ENCODE measurements around the gene ADAMTSL1. TPM values are rescaled to one million over a fixed set of nuclear protein-coding genes. Genes with fewer than 3 reads are reported as not detected.
"Not testable (repeated sequence)": the region's sequence is repeated elsewhere in the genome, so short reads cannot be mapped to it uniquely, and the experiment has no call there.

Gene ADAMTSL1
- total and polyA plus RNA-seq, 5 experiments from 2014 or later, result not detected

DNA sequence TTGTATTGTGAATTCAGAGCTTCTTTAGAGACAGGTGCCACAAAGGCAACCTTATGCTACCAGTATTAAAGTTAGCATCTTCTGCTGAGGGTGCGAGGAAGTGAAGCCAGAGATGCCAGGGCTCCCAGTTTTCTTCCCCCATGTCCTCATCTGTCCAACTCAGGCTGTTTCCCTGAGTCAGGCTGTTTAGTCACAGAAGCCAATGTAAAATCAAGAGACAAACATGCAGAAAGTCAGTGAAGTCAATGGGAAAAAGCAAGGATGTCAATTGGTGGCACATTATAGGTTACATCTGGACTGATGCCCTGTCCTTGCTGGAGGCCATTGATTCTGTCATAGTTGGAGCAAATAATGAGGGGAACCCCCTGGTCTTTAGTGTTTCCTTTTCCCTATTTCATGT lies 390.6 kb downstream of the ADAMTSL1 start:
- Mint-ChIP-seq H3K27me3 (peaks cover 0 to 7% (median 2%) of the 10 kb centered on the region in 5 donors), H3K36me3 (peaks cover 0 to 4% (median 0%) of the 10 kb centered on the region in 3 donors), H3K9me3 (peaks cover 3 to 17% (median 8%) of the 10 kb centered on the region in 9 donors), H3K4me3 (no peak overlapping the region), H3K27ac (no peak overlapping the region), H3K4me1 (no peaks in the 10 kb centered on the region)
- no peak for DNase-seq
- ATAC-seq, result no peak
- POLR2A ChIA-PET, result no interaction called here

DNA sequence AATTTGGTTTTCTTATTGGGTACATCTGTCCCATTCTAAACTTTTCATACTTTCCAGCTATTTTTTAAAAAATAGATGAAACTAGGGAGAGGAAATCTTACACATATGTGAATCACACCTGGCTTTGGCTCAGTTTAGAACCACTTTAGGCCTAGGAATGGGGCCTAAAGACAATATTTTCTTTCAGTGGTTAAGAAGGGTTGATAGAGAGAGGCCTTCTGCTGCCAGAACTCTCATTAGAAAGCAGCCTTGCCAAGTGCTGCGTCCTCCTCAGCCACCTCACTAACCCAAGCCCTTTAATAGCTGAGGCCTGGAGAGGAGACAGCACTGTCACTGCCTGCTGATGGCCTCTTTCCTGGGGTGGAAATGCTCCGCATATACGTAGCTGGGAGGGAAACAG lies 391.6 kb downstream of the ADAMTSL1 start:
- no peak for DNase-seq
- ATAC-seq, result no peak
- H3K4me3 Mint-ChIP-seq, result no peak overlapping the region
- H3K9me3 Mint-ChIP-seq, result peaks cover 9 to 28% (median 14%) of the 10 kb centered on the region in 9 donors
- no peak overlapping the region for H3K27ac Mint-ChIP-seq
- peaks cover 0 to 8% (median 0%) of the 10 kb centered on the region in 3 donors for H3K36me3 Mint-ChIP-seq
- H3K27me3 Mint-ChIP-seq, result peaks cover 0 to 7% (median 2%) of the 10 kb centered on the region in 5 donors
- H3K4me1 Mint-ChIP-seq, result no peaks in the 10 kb centered on the region
- POLR2A ChIA-PET, result no interaction called here

DNA sequence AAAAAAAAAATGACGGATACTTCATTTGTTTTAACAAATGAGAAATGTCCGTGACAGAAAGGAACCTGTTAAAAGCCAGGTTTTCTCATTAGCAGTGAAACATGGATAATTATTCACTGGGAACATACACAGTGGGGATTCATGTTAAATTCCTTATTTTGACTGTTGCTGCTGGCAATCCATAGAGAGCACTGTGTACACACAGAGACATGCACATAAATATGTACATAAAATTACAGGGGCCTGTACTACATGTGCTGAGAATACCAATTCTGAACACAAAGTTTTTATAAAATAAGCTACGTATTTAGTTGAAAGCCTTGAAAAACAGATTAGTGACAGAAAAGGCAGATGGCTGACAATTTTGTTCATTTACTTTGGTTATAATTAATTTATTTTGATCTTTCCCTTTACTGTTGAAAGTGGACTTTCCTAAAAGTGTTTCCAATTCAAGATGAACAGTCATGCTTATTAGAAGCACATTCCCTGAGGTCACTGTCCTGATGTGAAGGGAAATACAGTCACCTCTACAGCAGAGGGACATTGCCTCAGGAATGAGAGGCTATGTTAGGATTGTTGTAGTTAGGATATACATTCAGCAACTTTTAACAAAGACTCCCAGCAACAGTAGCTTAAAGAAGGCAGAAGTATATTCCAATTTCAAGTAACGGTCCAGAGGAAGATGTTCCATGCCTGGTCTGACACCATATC lies 392.3 kb downstream of the ADAMTSL1 start:
- H3K4me1 Mint-ChIP-seq, result no peaks in the 10 kb centered on the region
- peaks cover 0 to 8% (median 2%) of the 10 kb centered on the region in 5 donors for H3K27me3 Mint-ChIP-seq
- H3K36me3 Mint-ChIP-seq, result peaks cover 0 to 10% (median 0%) of the 10 kb centered on the region in 3 donors
- peaks cover 12 to 35% (median 18%) of the 10 kb centered on the region in 9 donors for H3K9me3 Mint-ChIP-seq
- ATAC-seq (no peak), DNase-seq (no peak)
- H3K4me3 Mint-ChIP-seq, result no peak overlapping the region
- POLR2A ChIA-PET, result no interaction called here
- H3K27ac Mint-ChIP-seq, result no peak overlapping the region

DNA sequence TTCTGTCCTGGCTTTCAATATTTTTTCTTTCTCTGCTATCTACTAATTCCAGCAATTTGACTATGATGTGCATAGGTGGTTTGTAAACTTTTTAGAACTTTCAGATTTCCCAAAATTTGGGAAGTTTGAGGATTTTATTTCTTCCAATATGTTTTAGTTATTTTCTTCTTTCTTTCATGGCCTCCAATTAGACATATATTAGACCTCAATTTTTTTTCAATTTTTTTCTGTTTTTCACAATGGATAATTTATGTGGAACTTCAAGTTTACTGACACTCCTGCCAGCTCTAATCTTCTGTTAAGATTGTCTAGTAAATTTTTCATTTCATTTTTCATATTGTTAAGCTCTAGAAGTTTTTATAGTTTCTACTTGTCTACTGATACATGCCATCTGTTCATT lies 395.8 kb downstream of the ADAMTSL1 start:
- no peak for DNase-seq
- no peak overlapping the region for H3K4me3 Mint-ChIP-seq
- H3K36me3 Mint-ChIP-seq, result peaks cover 0 to 22% (median 0%) of the 10 kb centered on the region in 3 donors
- H3K27me3 Mint-ChIP-seq, result peaks cover 0 to 12% (median 2%) of the 10 kb centered on the region in 5 donors
- POLR2A ChIA-PET, result no interaction called here
- H3K9me3 Mint-ChIP-seq, result peaks cover 12 to 52% (median 31%) of the 10 kb centered on the region in 9 donors
- no peaks in the 10 kb centered on the region for H3K4me1 Mint-ChIP-seq
- no peak for ATAC-seq
- H3K27ac Mint-ChIP-seq, result no peak overlapping the region

DNA sequence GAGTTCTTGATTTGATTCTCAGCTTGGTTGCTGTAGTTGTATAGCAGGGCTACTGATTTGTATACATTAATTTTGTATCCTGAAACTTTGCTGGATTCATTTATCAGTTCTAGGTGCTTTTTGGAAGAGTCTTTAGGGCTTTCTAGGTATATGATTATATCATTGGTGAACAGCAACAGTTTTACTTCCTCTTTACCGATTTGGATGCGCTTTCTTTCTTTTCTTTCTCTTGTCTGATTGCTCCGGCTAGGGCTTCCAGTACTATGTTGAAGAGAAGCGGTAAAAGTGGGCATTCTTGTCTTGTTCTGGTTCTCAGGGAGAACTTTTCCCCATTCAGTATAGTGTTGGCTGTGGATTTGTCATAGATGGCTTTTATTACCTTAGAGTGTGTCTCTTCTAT lies 400.1 kb downstream of the ADAMTSL1 start:
- POLR2A ChIA-PET, result no interaction called here
- no peak for DNase-seq
- no peak overlapping the region for H3K27ac Mint-ChIP-seq
- H3K27me3 Mint-ChIP-seq, result peaks cover 4 to 45% (median 19%) of the 10 kb centered on the region in 5 donors
- no peak overlapping the region for H3K4me3 Mint-ChIP-seq
- ATAC-seq, result no peak
- peaks cover 0 to 29% (median 0%) of the 10 kb centered on the region in 3 donors for H3K36me3 Mint-ChIP-seq
- H3K9me3 Mint-ChIP-seq, result peaks cover 14 to 62% (median 31%) of the 10 kb centered on the region in 9 donors
- no peaks in the 10 kb centered on the region for H3K4me1 Mint-ChIP-seq

DNA sequence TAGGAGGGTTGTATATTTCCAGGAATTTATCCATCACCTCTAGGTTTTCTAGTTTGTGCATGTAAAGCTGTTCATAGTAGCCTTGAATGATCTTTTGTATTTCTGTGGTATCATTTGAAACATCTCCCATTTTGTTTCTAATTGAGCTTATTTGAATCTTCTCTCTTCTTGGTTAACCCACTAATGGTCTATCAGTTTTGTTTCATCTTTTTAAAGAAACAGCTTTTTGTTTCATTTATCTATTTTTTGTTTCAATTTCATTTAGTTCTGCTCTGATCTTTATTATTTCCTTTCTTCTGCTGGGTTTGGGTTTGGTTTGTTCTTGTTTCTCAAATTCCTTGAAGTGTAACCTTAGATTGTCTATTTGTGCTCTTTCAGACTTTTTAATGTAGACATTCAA lies 401.0 kb downstream of the ADAMTSL1 start:
- H3K4me3 Mint-ChIP-seq, H3K27ac Mint-ChIP-seq, POLR2A ChIA-PET, H3K4me1 Mint-ChIP-seq, DNase-seq, ATAC-seq: not testable (repeated sequence)
- Mint-ChIP-seq H3K9me3 (peaks cover 10 to 57% (median 22%) of the 10 kb centered on the region in 9 donors), H3K36me3 (peaks cover 0 to 20% (median 0%) of the 10 kb centered on the region in 3 donors), H3K27me3 (peaks cover 4 to 50% (median 21%) of the 10 kb centered on the region in 5 donors)

DNA sequence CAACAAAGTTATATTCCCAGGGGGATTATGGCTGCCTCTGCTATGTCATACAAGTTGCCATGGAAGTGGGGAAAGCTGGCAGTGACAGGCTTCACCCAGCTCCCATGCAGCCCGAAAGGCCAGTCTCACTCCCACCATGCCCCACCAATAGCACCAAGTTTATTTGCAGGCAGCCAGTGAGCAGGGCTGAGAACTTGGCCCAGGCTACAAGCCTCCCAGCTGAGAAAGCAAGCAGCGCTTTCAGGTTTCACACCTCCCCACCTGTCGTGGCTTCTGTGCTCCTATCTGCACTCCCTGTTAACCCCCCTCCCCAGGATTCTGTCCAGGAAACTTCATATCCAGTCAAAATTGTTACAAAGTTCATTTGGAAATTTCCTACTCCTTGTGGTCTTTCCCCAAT lies 404.0 kb downstream of the ADAMTSL1 start:
- no peaks in the 10 kb centered on the region for H3K4me1 Mint-ChIP-seq
- peaks cover 0 to 37% (median 5%) of the 10 kb centered on the region in 9 donors for H3K9me3 Mint-ChIP-seq
- peaks cover 0 to 8% (median 0%) of the 10 kb centered on the region in 3 donors for H3K36me3 Mint-ChIP-seq
- POLR2A ChIA-PET, result no interaction called here
- ATAC-seq, result no peak
- H3K27ac Mint-ChIP-seq, result no peak overlapping the region
- DNase-seq, result no peak
- peaks cover 4 to 55% (median 24%) of the 10 kb centered on the region in 5 donors for H3K27me3 Mint-ChIP-seq
- H3K4me3 Mint-ChIP-seq, result no peak overlapping the region

DNA sequence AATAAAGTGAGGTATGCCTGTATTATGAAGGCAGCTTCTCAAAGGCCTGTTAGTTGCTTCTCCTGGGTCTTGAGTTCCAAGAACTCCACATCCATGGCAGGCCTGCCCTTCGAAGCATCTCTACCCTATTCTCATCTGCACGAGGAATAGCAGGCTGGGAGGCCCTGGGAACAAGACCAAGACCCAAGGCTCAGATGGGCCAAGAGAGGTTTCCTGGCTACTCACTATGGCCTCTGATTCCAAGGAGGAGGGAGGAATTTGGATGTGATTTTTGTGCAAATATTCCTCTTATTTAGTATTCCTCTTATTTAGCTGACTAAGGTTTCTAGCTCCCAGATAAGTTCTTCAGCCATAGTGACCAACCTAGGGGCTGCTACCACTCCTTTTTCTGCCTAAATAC lies 407.8 kb downstream of the ADAMTSL1 start:
- no peak for ATAC-seq
- Mint-ChIP-seq H3K4me3 (no peak overlapping the region), H3K9me3 (peaks cover 0 to 16% (median 7%) of the 10 kb centered on the region in 9 donors), H3K27me3 (peaks cover 6 to 45% (median 25%) of the 10 kb centered on the region in 5 donors), H3K36me3 (no peaks in the 10 kb centered on the region), H3K27ac (no peak overlapping the region), H3K4me1 (no peaks in the 10 kb centered on the region)
- DNase-seq, result no peak
- POLR2A ChIA-PET, result no interaction called here

DNA sequence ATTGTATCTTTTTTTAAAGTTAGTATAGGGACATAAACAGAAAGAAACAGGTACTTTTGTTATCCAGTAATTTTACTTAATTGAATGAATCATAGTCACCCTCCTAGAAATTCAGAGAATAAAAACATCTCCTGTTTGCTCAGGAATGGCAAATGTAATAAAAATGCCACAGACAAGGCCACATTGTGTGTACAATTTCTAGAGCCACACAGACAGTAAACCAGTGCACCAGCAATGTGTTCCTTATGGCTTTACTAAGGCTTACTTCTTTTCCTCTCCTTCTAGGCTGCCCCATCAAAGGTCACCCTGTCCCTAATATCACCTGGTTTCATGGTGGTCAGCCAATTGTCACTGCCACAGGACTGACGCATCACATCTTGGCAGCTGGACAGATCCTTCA lies 413.6 kb downstream of the ADAMTSL1 start:
- H3K9me3 Mint-ChIP-seq, result peaks cover 0 to 7% (median 3%) of the 10 kb centered on the region in 9 donors
- DNase-seq (no peak), ATAC-seq (no peak)
- peaks cover 2 to 18% (median 8%) of the 10 kb centered on the region in 5 donors for H3K27me3 Mint-ChIP-seq
- H3K27ac Mint-ChIP-seq, result no peak overlapping the region
- H3K36me3 Mint-ChIP-seq, result no peaks in the 10 kb centered on the region
- H3K4me3 Mint-ChIP-seq, result no peak overlapping the region
- no peaks in the 10 kb centered on the region for H3K4me1 Mint-ChIP-seq
- POLR2A ChIA-PET, result no interaction called here

DNA sequence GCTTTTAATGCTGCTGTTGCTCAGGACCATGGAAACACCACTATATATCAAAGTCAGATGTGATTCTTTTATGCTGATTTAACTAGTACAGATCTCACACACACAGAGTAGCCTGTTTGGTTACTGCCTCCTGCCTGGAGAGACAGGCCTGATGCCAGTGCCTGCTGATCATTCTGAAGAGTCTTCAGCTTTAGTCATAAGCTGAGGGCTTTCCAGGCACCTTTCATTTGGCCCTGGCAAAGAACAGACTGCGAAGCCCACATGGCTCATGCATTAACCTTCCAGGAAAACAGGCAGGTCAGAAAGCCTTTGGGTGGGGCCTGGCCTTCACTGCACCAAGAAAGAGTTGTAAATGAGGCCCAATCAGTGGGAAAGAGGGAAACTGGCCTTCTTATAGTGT lies 414.3 kb downstream of the ADAMTSL1 start:
- H3K27ac Mint-ChIP-seq, result no peak overlapping the region
- no peak overlapping the region for H3K4me3 Mint-ChIP-seq
- ATAC-seq (no peak), DNase-seq (no peak)
- peaks cover 0 to 7% (median 2%) of the 10 kb centered on the region in 9 donors for H3K9me3 Mint-ChIP-seq
- H3K4me1 Mint-ChIP-seq, result no peaks in the 10 kb centered on the region
- POLR2A ChIA-PET, result no interaction called here
- peaks cover 2 to 15% (median 7%) of the 10 kb centered on the region in 5 donors for H3K27me3 Mint-ChIP-seq
- H3K36me3 Mint-ChIP-seq, result no peaks in the 10 kb centered on the region

DNA sequence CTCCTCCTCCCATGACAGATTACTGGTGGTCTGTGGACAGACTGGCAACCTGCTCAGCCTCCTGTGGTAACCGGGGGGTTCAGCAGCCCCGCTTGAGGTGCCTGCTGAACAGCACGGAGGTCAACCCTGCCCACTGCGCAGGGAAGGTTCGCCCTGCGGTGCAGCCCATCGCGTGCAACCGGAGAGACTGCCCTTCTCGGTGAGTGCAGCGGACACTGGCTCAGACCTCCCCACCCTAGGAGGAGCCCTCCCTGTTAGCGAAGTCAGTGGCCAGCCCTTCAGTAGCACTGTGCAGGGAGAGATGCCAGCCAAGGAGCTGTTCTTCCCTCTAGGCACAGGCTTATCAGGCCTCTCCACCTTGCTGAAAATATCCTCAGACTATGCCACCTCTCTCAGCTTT lies 415.6 kb downstream of the ADAMTSL1 start:
- no peak for DNase-seq
- H3K4me3 Mint-ChIP-seq, result no peak overlapping the region
- H3K4me1 Mint-ChIP-seq, result no peaks in the 10 kb centered on the region
- peaks cover 0 to 5% (median 0%) of the 10 kb centered on the region in 3 donors for H3K36me3 Mint-ChIP-seq
- no peak overlapping the region for H3K27ac Mint-ChIP-seq
- ATAC-seq, result no peak
- H3K9me3 Mint-ChIP-seq, result peaks cover 0 to 12% (median 4%) of the 10 kb centered on the region in 9 donors
- H3K27me3 Mint-ChIP-seq, result peaks cover 2 to 12% (median 6%) of the 10 kb centered on the region in 5 donors
- POLR2A ChIA-PET, result no interaction called here

DNA sequence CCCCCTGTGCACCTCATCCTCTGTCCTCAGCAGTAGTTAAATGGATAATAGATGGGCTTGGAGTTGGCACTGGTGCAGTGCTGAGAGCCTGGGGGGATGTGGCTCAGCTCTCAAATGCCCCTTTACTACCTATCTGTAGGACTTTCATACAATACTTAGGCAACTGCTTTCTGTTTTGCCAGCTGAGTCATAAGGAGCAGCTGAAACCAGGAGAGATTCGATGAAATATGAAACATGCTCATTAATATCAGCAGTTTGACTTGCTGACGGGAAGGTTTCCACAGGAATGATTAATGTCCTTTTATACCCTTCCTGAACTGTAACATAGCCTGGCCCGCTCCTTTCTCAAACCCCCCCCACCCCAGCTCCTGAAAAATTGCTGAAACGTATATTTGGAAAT lies 416.4 kb downstream of the ADAMTSL1 start:
- Mint-ChIP-seq H3K4me1 (no peaks in the 10 kb centered on the region), H3K4me3 (no peak overlapping the region), H3K9me3 (peaks cover 0 to 18% (median 8%) of the 10 kb centered on the region in 9 donors), H3K27ac (no peak overlapping the region), H3K27me3 (peaks cover under 1 to 9% (median 4%) of the 10 kb centered on the region in 5 donors), H3K36me3 (peaks cover 0 to 14% (median 2%) of the 10 kb centered on the region in 3 donors)
- ATAC-seq (no peak), DNase-seq (no peak)
- POLR2A ChIA-PET, result no interaction called here

DNA sequence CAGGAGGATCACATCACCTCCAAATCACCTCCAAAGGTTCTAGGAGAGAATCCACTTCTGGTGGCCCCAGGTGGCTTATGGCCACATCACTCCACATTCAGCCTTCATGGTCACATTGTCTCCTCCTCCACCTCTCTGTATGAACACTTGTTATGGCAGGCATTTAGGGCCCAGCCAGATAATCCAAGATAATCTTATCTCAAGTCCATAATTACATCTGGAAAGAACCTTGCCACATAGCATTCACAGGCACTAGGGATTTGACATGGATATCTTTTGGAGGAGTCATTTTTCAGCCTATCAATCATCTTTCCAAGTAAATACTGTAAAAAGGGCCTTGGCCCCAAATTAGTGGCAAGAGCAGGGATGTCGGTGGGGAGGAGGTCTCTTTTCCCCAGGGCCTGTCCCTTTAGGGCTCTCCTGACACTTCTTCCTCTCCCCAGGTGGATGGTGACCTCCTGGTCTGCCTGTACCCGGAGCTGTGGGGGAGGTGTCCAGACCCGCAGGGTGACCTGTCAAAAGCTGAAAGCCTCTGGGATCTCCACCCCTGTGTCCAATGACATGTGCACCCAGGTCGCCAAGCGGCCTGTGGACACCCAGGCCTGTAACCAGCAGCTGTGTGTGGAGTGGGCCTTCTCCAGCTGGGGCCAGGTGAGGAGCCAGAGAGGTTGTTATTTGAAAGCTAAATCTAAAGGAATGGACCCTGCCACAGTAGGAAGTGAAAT lies 418.2 kb downstream of the ADAMTSL1 start:
- no peak for ATAC-seq
- Mint-ChIP-seq H3K9me3 (peaks cover 0 to 30% (median 17%) of the 10 kb centered on the region in 9 donors), H3K27me3 (peaks cover 0 to 9% (median 4%) of the 10 kb centered on the region in 5 donors), H3K36me3 (peaks cover 0 to 26% (median 8%) of the 10 kb centered on the region in 3 donors), H3K4me1 (no peaks in the 10 kb centered on the region), H3K4me3 (no peak overlapping the region), H3K27ac (no peak overlapping the region)
- POLR2A ChIA-PET, result no interaction called here
- DNase-seq, result no peak

Data from naive thymus-derived CD8-positive, alpha-beta T cell (primary cell).